Mesothelial cell of epicardium (in vitro differentiated cells): ENCODE measurements around the gene SNX19. TPM values are rescaled to one million over a fixed set of nuclear protein-coding genes. Genes with fewer than 3 reads are reported as not detected.

Experiments
- DNase-seq, 2 experiments: peaks; one replicate each; pipeline ENCODE4 v3.0.0; 2021; ENCODE audit warnings: low spot score in 2 of 2; ENCODE audit not compliant: unreplicated experiment in 2 of 2
- H3K27ac Mint-ChIP-seq: 2 replicates; pipeline ENCODE4 v1.8.0; 2021; ENCODE audit warnings: mixed read lengths
- H3K27me3 Mint-ChIP-seq: 2 replicates; pipeline ENCODE4 v1.8.0; 2021; ENCODE audit warnings: low read depth, mixed read lengths
- H3K36me3 Mint-ChIP-seq: 2 replicates; pipeline ENCODE4 v1.8.0; 2021; ENCODE audit warnings: mixed read lengths
- H3K4me1 Mint-ChIP-seq: 2 replicates; pipeline ENCODE4 v1.8.0; 2021; ENCODE audit warnings: mixed read lengths
- H3K4me3 Mint-ChIP-seq: 2 replicates; pipeline ENCODE4 v1.8.0; 2021; ENCODE audit warnings: mild to moderate bottlenecking, moderate library complexity, mixed read lengths
- H3K9me3 Mint-ChIP-seq: 2 replicates; pipeline ENCODE4 v1.8.0; 2021; ENCODE audit warnings: mixed read lengths
- CTCF ChIP-seq: fragments of 200-600 bp; sonication (generic); IDR thresholded peaks from one replicate; pipeline ENCODE4 v1.5.0; 2021; ENCODE audit warnings: antibody characterized with exemption; ENCODE audit not compliant: unreplicated experiment
- total RNA-seq: library from RNA; stranded (reverse); gene quantifications from 3 replicates; pipeline ENCODE4 v1.2.1, GENCODE V29; 2021

Gene SNX19
- total RNA-seq, 1 donor from 2014 or later = 60.1 TPM

- DNase-seq = no peak
- no peak for TF ChIP-seq CTCF
- H3K4me1 Mint-ChIP-seq = peaks cover 15% of the 10 kb centered on the region
- no peak overlapping the region for H3K27ac Mint-ChIP-seq
- H3K36me3 Mint-ChIP-seq = peaks cover 2% of the 10 kb centered on the region
- H3K9me3 Mint-ChIP-seq = peaks cover 10% of the 10 kb centered on the region
- H3K4me3 Mint-ChIP-seq = no peak overlapping the region
- peaks cover 37% of the 10 kb centered on the region for H3K27me3 Mint-ChIP-seq
Observed at GRCh38 chr11:130834886-130835285, 81.4 kb downstream of the SNX19 start.

GRCh38 chr11:130832566-130833425 lies 83.5 kb downstream of the SNX19 start:
- peaks cover 10% of the 10 kb centered on the region for H3K9me3 Mint-ChIP-seq
- peaks cover 2% of the 10 kb centered on the region for H3K36me3 Mint-ChIP-seq
- no peak overlapping the region for H3K27ac Mint-ChIP-seq
- H3K27me3 Mint-ChIP-seq = peaks cover 21% of the 10 kb centered on the region
- H3K4me3 Mint-ChIP-seq = no peak overlapping the region
- no peak for DNase-seq
- H3K4me1 Mint-ChIP-seq = peaks cover 15% of the 10 kb centered on the region
- TF ChIP-seq CTCF = no peak

- Mint-ChIP-seq H3K4me1 (peaks cover 15% of the 10 kb centered on the region), H3K9me3 (peaks cover 6% of the 10 kb centered on the region), H3K4me3 (no peak overlapping the region), H3K27ac (no peak overlapping the region), H3K36me3 (no peaks in the 10 kb centered on the region), H3K27me3 (peaks cover 14% of the 10 kb centered on the region)
- TF ChIP-seq CTCF = no peak
- DNase-seq = no peak
Observed at GRCh38 chr11:130831976-130832375, 84.3 kb downstream of the SNX19 start.

- no peak for DNase-seq
- TF ChIP-seq CTCF = no peak
- peaks cover 15% of the 10 kb centered on the region for H3K4me1 Mint-ChIP-seq
- no peak overlapping the region for H3K27ac Mint-ChIP-seq
- no peak overlapping the region for H3K4me3 Mint-ChIP-seq
- H3K36me3 Mint-ChIP-seq = no peaks in the 10 kb centered on the region
- H3K27me3 Mint-ChIP-seq = peaks cover 11% of the 10 kb centered on the region
- peaks cover 1% of the 10 kb centered on the region for H3K9me3 Mint-ChIP-seq
Observed at GRCh38 chr11:130831506-130831905, 84.8 kb downstream of the SNX19 start.

- Mint-ChIP-seq H3K9me3 (no peaks in the 10 kb centered on the region), H3K27ac (peak overlapping the region; percentile 7), H3K36me3 (no peaks in the 10 kb centered on the region), H3K4me3 (no peak overlapping the region), H3K27me3 (peaks cover 8% of the 10 kb centered on the region), H3K4me1 (peaks cover 15% of the 10 kb centered on the region)
- DNase-seq = no peak
- no peak for TF ChIP-seq CTCF
Observed at GRCh38 chr11:130830566-130830965, 85.7 kb downstream of the SNX19 start.
